Tibial nerve (tissue), 4 donors: ENCODE measurements around the gene APC2.

Experiments
- CTCF ChIP-seq, 5 experiments: fragments of 200-600 bp in 3 of 5; fragments of 450-650 bp in 2 of 5; sonication (generic) in 3 of 5; IDR thresholded peaks; one replicate each; pipeline ENCODE4 v1.5.1; 2016 to 2019; ENCODE audit warnings: antibody characterized with exemption in 5 of 5, mild to moderate bottlenecking in 3 of 5, moderate library complexity in 2 of 5
- EP300 ChIP-seq, 2 donors: sonication (generic); formaldehyde crosslinking; IDR thresholded peaks; one replicate each; pipeline ENCODE4 v1.6.1; 2017; ENCODE audit warnings: antibody characterized with exemption in 2 of 2, mild to moderate bottlenecking in 1 of 2
- POLR2A ChIP-seq, 2 donors: fragments of 450-650 bp; IDR thresholded peaks; one replicate each; pipeline ENCODE4 v1.6.1; 2017; ENCODE audit warnings: antibody characterized with exemption in 2 of 2, mild to moderate bottlenecking in 2 of 2, moderate library complexity in 2 of 2

DNA sequence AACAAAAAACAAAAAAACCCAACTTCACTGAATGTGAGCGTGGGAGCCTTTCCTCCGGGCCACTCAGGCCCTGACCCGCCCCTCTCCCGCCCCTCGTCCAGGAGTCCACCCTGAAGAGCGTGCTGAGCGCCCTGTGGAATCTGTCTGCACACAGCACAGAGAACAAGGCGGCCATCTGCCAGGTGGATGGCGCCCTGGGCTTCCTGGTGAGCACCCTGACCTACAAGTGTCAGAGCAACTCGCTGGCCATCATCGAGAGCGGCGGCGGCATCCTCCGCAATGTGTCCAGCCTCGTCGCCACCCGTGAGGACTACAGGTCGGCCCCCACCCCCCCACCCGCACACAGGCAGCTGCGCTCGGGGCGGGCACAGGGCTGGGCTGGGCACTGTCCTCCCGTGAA lies 11.9 kb downstream of the APC2 start:
- TF ChIP-seq POLR2A (IDR thresholded peaks at IDR 0.05) (no peak), CTCF (IDR thresholded peaks at IDR 0.05) (no peak), EP300 (IDR thresholded peaks at IDR 0.05) (no peak)
